ENCODE measurements around the gene DNAAF5.
"Not testable (repeated sequence)": the region's sequence is repeated elsewhere in the genome, so short reads cannot be mapped to it uniquely, and the experiment has no call there.

The DNAAF5 gene

DNA sequence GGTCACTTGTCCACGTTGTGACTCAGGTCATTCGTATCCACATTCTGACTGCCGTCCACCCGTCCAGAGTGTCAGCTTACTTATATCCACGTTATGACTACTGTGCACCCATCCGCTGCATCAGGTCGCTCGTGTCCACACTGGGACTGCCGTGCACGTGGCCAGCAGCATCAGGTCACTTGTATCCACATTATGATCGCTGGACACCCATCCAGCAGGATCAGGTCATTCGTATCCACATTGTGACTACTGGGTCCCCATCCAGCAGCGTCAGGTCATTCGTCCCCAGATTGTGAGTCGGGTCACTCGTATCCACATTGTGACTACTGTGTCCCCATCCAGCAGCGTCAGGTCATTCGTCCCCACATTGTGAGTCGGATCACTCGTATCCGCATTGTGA lies 58.5 kb downstream of the DNAAF5 start:
- DNase-seq: no peak

DNA sequence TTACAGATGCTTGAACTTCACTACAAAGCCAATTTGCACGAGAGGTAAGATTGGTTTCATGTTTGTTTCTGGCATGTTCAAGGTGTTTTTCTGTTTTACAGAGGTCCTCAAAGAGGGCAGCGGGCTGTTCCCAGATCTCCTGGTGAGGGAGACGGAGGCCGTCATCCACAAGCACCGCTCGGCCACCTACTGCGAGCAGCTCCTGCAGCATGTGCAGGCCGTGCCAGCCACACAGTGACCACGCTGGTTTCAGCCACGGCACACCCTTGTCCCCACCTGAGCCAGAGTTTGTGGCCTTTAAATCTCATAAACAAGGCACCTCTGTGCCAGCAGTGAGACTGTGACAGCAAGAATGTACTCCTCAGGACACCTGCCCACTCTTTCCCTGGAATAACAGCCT lies 58.9 kb downstream of the DNAAF5 start:
- DNase-seq: no peak

DNA sequence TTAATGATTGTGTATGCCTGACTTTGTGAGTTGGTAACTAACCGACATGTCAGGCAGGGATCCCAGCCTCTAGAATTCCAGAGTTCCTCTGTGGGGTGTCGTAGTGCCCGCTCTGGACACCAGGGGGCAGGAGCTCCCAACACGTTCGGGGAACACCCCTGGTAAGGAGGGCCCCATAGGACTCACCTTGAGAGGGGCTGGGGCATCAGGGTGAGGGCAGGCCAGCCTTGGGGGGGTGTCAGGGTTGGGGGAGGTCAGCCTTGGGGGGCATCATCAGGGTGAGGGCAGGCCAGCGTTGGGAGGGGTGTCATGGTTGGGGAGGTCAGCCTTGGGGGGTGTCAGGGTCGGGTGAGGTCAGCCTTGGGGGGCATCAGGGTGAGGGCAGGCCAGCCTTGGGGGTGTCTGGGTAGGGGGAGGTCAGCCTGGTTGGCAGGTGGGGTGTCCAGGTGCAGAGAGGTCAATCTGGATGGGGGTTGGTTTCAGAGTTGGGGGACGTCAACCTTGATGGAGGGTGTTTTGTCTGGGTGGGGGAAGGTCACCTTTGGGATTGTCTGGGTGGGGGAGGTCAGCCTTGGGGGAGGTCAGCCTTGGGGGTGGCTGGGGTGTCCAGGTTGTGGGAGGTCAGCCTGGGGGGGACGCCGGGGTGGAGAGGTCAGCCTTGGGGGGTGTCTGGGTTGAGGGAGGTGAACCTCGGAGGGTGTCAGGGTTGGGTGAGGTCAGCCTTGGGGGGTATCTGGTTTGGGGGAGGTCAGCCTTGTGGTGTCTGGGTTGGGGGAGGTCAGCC lies 60.2 kb downstream of the DNAAF5 start:
- DNase-seq: no peak

DNA sequence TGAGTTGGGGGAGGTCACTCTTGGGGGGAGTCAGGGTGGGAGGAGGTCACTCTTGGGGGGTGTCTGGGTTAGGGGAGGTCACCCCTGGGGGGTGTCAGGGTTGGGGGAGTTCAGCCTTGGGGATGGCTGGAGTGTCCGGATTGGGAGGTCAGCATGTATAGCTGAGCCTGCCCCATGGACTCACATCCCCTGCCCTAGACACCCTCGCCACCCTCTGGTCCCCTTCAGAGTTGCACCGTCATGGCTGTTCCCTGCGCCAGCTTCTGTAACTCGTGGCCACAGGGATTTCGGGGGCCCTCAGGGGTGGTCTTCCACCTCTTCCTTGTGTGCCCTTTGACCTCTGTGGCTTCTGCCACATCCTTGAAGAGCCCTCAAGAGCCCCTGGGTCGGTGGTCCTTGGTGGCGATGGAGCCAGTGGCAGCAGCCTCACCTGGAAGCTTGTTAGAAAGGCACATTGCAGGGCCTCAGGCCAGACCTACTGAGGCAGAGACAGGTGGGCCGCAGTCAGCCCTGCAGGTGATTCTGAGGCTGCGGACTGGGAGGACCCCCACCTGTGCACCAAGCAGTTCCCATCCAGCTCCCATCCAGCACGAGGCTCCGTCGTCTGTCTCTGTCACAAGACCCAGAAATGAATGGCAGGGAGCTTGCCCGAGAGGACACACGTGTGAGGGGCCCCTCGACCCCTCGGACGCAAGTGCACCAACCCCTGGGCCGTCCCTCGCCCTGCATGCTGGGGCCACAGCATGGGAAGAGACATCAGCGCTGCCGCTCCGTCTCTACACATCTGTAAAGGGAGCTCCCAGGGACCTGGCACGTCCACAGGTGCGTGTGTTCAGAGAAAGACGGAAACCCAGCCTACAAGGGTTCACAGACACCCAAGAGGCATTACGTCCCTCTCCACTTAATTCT lies 61.1 kb downstream of the DNAAF5 start:
- DNase-seq: no peak

DNA sequence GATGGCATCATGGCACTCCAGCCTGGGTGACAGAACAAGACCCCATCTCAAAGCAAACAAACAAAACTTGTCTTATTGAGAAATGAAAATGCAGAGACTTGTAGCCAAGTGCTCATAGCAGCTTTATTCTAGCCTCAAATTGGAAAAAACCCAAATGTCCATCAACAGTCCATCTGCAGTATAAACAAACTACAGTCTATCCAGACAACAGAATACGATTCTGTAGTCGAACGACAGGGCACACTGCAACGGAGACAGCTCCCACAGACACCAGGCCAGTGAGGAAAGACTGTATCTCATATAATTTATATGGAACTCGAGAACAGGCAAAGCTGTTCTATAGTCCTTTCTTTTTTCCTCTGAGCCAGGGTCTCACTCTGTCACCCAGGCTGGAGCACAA lies 65.0 kb downstream of the DNAAF5 start:
- DNase-seq: no peak

DNA sequence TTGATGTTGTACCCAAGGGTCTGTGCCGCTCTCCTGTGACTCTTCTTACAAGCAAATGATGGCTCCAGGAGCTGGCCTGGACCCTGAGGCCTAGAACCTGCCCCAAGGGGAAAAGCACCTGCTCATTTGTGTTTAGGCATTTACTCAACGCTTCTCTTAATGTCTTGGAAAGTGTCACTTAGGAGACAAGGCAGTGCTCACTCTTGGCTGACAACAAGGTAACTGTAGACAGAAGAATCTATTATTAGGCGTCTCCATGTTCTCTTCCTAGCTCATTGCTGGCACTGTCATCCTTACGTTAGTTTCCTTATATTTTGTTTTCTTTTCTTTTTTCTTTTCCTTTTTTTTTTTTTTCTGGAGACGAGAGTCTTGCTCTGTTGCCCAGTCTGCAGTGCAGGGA lies 67.7 kb downstream of the DNAAF5 start:
- DNase-seq: no peak

DNA sequence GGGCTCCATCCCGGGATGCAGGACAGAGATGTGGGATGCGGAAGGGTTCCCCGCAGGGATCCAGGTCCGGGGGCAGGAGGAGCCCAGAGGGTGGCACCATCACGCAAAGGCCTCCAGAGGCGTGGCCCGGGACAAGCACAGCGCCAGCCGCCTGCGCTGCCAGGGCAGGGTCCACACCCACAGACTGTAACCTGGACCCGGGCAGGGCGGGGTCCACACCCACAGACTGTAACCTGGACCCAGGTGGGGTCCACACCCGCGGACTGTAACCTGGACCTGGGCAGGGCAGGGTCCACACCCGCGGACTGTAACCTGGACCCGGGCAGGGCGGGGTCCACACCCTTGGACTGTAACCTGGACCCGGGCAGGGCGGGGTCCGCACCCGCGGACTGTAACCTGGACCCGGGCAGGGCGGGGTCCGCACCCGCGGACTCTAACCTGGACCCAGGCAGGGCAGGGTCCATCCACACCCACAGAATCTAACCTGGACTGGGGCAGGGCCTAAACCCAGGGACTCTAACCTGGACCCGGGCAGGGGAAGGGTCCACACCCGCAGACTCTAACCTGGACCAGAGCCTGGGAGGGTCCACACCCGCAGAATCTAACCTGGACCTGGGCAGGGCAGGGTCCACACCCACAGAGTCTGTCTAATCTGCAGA lies 68.3 kb downstream of the DNAAF5 start:
- no peak for DNase-seq

DNA sequence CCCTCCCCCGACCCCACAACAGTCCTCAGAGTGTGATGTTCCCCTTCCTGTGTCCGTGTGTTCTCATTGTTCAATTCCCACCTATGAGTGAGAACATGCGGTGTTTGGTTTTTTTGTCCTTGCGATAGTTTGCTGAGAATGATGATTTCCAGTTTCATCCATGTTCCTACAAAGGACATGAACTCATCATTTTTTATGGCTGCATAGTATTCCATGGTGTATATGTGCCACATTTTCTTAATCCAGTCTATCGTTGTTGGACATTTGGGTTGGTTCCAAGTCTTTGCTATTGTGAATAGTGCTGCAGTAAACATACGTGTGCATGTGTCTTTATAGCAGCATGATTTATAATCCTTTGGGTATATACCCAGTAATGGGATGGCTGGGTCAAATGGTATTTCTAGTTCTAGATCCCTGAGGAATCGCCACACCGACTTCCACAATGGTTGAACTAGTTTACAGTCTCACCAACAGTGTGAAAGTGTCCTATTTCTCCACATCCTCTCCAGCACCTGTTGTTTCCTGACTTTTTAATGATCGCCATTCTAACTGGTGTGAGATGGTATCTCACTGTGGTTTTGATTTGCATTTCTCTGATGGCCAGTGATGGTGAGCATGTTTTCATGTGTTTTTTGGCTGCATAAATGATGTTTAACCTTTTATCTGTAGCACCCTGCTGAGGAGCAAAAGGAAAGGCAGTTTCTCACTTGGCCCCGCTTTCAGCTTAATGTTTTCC lies 70.1 kb downstream of the DNAAF5 start:
- not testable (repeated sequence) for DNase-seq

DNA sequence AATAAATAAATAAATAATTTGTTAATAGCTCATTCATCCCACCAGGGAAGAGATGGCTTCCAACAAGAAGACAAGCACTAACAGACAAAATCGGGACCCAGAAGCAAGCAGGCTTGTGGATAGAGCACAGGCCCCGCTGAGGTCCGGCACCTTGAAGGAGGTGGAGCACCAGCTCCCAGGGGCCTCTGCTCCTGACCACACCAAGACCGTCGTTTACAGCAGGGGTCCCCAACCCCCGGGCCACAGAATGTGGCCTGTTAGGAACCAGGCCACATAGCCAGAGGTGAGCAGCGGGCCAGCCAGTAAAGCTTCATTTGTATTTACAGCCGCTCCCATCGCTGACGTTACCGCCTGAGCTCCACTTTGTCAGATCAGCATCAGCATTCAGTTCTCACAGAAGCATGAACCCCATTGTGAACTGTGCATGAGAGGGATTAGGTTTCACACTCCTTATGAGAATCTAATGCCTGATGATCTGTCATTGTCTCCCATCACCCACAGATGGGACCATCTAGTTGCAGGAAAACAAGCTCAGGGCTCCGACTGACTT lies 72.5 kb downstream of the DNAAF5 start:
- no peak for DNase-seq

DNA sequence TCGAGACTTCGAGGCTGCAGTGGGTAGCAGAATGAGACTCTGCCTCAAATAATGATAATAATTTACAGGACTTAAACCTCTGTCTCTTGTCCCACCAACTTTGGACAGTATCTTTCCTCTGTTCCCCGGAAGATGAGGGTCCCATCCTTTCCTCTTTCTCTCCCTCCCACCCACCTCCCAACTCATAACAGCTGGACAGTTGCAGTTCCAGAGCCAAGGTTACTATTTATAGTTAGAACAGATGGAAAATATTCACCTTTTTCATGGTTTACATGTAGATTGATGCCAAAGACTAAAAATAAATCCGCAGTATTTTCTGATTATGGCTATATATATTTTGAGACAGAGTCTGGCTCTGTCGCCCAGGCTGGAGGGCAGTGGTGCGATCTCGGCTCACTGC lies 74.2 kb downstream of the DNAAF5 start:
- no peak for DNase-seq

DNA sequence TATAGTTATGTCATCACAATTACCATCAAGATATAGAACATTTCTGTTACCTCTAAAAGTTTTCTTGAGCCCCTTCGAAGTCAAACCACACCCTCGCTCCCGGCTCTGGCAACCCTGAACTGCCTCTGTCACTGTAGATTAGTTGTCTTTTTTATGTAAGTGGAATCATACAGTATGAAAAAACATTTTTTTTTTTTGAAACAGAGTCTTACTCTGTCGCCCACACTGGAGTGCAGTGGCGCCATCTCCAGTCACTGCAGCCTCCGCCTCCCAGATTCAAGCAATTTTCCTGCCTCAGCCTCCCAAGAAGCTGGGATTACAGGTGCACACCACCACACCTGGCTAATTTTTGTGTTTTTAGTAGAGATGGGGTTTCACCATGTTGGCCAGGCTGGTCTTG lies 74.9 kb downstream of the DNAAF5 start:
- not testable (repeated sequence) for DNase-seq

DNA sequence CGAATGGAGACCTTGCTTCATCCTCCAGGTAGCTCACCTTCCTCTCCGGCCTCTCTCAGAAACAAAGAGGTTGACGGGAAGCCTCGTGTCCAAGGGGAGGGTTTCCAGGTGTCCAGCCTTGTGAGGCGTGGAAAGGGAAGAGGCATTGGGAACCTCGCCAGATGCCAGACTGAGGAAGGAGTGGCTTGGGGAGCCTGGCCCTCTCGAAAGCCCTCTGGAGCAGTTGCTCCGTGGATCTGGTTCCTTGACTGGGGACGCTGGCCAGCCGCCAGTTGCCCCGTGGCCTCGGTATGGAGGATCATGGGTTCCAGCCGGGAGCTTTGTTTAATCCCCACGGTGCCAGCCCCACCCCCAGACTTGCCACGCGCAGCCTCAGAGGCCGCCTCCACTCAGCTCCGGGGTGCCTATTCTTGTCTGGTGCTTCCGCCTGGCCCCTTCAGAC lies 75.5 kb downstream of the DNAAF5 start:
- DNase-seq: no peak

DNA sequence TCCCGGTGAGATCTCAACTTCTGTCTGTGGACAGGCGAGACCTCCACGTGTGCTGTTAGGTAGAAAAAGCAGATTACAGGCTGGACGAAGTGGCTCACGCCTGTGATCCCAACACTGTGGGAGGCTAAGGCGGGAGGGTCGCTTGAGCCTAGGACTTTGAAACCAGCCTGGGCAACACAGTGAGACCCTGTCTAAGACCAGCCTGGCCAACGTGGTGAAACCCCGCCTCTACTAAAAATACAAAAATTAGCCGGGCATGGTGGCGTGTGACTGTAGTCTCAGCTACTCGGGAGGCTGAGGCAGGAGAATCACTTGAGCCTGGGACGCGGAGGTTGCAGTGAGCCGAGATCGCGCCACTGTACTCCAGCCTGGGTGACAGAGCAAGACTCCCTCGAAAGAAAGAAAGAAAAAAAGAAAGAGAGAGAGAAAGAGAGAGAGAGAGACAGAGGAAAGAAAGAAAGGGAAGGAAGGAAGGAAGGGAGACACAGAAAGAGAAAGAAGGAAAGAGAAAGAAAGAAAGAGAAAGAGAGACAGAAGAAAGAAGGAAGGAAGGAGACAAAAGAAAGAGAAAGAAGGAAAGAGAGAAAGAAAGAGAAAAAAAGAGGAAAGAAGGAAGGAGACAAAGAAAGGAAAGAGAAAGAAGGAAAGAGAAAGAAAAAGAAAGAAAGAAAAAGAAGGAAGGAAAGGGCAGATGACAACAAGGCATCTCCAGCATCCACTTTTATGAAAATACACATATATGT lies 76.2 kb downstream of the DNAAF5 start:
- DNase-seq: no peak

DNA sequence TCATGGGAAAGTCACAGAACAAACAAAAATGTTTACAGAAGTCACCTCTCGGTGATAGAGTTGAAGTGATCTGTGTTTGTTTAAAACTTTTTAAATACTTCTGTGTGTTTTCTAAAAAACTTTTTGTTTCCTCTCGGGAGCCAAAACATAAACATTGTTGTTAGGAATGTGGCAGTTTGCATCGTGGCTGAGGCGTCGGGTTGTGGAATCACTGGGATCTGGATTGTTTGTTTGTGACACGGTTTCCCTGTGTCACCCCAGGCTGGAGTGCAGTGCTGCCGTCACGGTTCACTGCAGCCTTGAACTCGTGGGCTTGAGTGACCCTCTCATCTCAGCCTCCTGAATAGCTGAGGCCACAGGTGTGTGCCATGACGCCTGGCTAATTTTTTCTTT lies 76.7 kb downstream of the DNAAF5 start:
- DNase-seq: no peak

DNA sequence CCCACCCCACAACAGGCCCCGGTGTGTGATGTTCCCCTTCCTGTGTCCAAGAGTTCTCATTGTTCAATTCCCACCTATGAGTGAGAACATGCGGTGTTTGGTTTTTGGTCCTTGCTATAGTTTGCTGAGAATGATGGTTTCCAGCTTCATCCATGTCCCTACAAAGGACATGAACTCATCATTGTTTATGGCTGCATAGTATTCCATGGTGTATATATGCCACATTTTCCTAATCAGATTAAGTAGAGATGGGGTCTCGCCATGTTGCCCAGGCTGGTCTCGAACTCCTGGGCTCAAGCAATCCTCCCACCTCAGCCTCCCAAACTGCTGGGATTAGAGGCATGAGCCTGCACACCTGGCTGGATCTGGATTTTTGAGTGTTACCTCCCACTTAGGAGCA lies 77.3 kb downstream of the DNAAF5 start:
- DNase-seq: not testable (repeated sequence)

DNA sequence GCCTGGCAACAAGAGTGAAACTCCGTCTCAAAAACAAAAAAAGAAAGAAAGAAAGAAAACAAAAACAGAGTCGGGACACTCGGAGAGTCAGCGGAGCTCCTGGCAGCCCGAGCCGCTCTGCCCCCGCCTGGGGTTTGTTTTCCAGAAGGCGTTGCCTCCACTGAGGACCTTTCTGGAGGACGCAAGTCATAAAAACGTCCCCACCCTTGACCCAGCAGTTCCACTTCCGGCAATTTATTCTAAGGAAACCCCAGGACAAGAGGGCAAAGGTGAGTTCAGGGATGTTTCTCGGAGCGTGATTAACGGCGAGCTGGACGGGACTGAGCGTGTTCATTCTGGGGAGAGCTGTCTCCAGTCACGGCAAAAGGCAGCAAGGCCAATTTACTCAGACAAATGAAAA lies 78.8 kb downstream of the DNAAF5 start:
- no peak for DNase-seq

DNA sequence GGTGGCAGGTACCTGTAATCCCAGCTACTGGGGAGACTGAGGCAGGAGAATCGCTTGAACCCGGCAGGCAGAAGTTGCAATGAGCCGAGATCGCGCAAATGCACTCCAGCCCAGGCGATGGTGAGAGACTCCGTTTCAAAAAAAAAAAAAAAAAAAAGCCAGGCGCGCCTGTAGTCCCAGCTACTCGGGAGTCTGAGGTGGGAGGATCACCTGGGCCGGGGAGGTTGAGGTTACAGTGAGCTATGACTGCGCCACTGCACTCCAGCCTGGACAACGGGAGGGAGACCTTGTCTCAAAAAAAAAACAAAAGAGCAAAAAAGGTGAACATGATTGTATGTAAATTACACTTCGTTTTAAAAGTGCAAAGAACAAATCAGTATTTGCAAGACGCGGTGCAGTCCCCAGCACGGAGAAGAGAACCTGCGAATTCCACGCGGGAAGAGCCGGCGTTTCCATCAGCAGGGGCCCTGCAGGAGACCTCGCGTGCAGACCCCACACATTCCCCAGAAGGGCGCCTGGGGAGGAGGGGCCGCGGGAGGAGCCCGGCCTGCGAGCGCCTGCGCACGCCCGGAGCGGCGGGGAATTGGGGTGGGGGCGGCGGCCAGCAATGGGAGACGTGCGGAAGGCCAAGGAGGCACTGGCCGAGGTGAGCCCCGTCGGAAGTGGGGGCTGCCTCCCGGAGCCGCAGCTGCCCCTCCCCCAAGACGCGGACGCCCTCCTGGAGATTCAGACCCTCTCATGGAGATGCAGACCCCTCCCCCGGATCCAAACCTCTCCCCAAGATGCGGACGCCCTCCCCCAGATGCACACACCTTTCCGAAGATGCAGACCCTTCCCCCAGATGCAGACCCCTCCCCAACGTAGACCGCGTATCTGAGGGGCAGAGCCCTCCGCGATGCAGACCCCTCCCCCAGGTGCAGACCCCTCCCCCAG lies 89.1 kb downstream of the DNAAF5 start:
- DNase-seq: no peak

DNA sequence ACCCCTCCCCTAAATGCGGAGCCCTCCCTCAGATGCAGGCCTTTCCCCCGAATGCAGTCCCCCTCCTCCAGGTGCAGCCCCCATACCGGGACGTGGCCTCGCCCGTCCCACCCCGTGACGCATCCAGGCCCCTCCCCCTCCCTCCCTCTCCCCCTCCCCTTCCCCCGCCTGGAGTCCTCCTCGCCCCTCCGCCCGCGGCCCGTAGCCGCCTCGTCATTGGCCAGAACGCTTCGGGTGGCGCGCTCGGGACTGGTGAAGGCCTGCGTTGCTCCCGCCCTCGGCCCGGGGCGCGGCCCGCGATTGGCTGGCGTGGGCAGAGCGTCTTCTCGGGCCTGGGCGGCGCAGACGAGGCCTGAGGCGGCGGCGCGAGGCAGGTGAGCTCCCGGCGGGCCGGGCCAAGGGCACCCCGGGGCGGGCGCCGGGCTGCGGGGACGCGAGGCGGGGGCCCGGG lies 89.8 kb downstream of the DNAAF5 start:
- DNase-seq: peak; percentile 79 to 89

DNA sequence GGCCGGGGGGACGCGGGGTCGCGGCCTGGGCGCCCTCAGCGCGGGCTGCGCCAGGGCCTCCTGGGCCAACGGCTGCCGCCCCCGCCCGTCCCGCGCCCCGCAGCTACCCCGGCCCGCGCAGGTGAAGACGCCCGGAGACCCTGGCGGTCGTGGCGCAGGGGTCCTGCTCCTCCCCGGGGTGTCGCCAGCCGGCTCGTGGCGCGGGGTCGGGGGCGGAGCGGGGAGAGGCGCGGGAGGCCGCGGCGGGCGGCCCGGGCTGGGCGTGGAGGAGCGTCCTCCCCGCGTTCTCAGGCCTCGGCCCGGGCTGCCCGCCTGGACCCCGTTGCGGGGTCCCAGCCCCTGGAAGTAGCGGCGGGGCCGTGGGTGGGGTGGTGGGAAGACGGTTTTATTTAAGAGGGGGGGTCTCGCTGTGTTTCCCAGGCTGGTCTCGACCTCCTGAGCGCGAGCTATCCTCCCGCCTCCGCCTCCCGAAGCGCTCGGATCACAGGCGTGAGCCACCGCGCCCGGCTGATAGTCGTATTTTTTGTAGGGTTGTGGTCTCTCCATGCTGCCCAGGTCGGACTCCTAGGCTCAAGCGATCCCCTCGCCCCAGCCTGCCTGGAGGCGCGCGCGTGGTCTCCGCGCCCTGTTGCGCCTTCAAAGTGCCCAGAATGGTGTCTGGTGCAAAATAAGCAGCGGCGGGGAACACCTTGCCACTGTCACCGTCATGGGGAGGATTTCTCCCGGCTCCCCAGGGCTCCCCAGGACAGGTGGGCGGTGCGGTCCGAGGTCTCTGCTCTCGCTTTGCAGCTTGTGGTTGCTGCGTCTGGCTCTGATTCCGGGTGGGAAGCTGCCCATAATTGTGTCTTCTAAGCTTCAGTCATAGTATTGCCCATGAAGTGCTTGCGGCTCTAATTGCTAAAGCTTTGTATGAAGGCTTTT lies 90.5 kb downstream of the DNAAF5 start:
- no peak for DNase-seq

All from cerebellar nuclear complex (tissue), 1 donor.